Measurements from ENCODE around the gene TXNDC11. TPM values are rescaled to one million over a fixed set of nuclear protein-coding genes. Genes with fewer than 3 reads are reported as not detected.
"Not testable (repeated sequence)": the region's sequence is repeated elsewhere in the genome, so short reads cannot be mapped to it uniquely, and the experiment has no call there.

The TXNDC11 gene, protein sequence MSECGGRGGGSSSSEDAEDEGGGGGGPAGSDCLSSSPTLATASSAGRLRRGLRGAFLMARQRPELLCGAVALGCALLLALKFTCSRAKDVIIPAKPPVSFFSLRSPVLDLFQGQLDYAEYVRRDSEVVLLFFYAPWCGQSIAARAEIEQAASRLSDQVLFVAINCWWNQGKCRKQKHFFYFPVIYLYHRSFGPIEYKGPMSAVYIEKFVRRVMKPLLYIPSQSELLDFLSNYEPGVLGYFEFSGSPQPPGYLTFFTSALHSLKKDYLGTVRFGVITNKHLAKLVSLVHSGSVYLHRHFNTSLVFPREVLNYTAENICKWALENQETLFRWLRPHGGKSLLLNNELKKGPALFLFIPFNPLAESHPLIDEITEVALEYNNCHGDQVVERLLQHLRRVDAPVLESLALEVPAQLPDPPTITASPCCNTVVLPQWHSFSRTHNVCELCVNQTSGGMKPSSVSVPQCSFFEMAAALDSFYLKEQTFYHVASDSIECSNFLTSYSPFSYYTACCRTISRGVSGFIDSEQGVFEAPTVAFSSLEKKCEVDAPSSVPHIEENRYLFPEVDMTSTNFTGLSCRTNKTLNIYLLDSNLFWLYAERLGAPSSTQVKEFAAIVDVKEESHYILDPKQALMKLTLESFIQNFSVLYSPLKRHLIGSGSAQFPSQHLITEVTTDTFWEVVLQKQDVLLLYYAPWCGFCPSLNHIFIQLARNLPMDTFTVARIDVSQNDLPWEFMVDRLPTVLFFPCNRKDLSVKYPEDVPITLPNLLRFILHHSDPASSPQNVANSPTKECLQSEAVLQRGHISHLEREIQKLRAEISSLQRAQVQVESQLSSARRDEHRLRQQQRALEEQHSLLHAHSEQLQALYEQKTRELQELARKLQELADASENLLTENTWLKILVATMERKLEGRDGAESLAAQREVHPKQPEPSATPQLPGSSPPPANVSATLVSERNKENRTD
- total RNA-seq = 38.3 and 47.9 TPM in 2 replicates

DNA sequence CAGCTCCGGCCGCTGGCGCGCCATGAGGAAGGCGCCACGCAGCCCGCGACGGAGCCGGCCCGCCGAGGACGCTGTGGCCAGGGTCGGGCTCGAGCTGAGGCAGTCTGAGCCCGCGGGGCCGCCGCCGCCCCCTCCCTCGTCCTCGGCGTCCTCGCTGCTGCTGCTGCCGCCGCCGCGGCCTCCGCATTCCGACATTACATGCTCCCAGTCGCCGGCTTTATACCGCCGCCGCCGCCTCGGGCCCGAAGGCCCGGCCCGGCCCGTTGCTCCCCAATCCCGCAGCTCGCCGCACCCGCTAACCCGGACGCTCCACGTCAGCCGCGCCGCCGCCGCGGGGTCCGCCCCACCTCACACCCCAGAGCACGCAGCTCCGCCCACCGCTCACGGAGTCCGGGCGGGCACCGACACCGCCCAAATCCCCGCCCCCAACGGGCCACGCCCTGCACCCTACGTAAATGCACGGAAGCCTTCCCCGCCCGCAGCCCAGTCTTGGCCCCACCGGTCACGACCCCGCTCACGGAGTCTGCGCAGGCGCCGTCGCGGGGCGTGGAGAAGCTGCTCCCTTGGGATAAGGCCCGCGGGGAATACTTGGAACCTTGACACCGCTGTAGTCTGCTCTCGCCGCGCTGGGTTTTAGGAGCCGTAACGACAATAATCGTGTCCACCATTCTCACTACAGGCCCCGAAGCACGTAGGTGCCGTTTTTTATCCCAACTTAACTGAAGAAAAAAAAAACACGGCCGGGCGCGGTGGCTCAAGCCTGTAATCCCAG lies at the start of gene TXNDC11:
TXNDC11 (minus strand) TSS at position 322 of the 772 bp plus-strand sequence; CDS start at position 195, 127 bp downstream.
- DNase-seq (ENCODE audit: low read depth) = peak; percentile 90

DNA sequence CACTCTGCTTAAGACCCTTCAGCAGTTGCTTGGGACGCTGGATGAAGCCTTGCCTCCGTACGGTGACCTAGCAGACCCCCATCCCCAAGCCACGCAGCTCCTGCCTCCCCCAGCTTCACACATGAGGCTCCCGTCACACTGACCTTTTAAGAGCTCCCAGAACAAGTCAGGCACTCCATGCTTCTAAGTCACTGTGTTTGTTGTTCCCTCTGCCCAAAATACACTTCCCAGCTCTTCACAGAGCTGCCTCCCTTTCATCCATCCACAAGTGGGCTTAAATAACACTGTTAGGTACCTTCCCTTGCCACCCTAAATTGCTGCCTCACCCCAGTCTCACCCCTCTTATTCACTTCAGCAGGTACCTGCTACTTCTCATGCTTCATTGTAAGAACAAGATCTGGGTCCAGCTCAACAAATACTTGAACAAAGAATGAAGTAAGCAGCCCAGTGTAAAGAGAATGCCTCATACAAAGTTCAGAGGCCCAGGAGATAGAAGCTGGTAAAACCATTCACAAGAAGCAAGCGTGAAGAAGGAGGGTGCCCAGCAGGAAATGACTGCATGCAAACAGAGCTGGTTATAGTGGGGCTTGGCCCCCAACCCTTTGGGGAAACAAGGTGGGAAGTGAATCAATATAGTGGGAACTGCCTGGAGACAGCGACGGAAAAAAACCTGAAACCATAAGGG lies 48.6 kb upstream of the TXNDC11 start:
- no peak for DNase-seq (ENCODE audit: low read depth)

DNA sequence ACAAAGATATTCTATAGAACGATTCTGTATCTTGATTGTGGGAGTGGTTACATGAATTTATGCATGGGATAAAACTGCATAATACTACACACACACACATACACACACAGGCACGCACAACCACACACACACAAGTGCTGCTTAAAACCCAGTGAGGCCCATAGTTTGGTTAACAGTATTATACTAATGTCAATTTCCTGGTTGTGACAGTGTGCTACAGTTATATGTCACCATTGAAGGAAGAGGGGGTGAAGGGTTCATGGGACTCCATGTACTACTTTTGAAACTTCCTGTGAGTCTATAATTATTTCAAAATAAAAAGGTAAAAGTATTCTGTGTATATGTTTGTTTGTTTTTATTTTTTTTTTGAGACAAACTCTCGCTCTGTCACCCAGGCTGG lies 46.3 kb upstream of the TXNDC11 start:
- DNase-seq (ENCODE audit: low read depth) = no peak

DNA sequence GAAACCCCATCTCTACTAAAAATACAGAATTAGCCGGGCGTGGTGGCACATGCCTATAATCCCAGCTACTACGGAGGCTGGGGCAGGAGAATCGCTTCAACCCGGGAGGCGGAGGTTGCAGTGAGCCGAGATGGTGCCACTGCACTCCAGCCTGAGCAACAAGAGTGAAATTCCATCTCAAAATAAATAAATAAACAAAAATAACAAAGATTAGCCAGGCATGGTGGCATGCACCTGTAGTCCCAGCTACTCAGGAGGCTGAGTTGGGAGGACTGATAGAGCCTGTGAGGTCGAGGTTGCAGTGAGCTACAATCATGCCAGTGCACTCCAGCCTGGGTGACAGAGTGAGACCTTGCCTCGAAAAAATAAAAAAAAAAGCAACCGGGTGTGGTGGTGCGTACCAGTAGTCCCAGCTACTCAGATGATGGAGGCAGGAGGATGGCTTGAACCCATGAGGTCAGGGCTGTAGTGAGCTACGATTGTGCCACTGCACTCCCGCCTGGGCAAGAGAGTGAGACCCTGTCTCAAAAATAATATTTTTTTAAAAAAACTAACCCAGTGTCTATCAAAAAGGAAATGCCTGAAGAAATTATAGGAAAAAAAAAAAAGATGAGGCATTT lies 42.4 kb upstream of the TXNDC11 start:
- DNase-seq (ENCODE audit: low read depth) = not testable (repeated sequence)

DNA sequence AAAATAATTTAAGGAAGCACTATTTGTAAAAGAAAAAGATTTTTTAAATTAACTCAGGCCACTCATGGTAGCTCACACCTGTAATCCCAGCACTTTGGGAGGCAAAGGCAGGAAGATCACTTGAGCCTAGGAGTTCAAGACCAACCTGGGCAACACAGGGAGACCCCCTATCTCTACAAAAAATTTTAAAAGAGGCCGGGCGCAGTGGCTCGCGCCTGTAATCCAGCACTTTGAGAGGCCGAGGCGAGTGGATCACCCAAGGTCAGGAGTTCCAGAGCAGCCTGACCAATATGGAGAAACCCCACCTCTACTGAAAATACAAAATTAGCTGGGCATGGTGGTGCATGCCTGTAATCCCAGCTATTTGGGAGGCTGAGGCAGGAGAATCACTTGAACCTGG lies 41.7 kb upstream of the TXNDC11 start:
- DNase-seq (ENCODE audit: low read depth) = not testable (repeated sequence)

DNA sequence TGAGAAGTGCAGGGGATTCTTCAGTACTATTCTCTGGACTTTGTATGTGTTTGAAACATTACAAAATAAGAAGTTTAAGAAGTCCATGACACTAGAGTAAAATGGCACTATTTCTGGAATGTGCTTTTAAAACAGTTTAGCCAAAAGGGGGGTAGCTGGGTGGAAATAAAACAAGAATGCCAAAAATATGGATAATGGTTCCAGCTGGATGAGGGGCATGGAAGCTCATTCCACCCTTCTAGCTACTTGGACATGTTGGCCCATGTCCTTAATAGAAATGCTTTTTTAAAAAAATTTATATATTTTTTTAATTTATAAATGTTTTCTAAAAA lies 41.3 kb upstream of the TXNDC11 start:
- no peak for DNase-seq (ENCODE audit: low read depth)

DNA sequence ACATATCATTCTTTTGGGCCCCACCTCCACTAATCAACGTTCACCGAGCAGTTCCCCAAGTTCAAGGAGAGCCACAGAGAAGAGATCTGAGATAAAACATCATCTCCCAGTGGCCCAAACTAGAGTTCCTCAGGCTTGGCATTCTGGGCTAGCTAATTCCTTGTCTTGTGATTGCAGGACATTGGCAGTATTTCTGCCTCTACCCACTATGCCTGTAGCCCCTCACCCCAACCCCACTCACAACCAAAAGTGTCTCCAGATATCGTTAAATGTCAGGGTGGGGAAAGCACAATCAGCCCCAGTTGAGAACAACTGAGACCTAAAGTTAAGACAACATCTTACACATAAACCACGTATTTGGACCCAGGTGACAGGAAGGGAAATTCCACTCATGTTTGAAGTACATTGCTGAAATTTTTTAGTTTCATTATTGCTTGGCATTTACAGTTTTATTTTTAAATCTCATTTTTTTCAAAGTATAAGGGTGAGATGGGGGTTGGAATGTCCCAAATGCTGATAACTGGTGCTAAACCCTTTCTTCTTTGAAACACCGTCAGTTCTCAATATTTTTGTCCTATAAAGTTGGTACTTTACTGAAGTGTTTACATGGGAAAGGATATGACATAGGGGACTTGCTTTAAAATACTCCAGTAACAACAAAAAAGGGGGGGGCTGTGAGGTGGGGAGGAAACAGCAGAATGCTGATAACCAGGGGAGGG lies 40.8 kb upstream of the TXNDC11 start:
- peak; percentile 86 for DNase-seq (ENCODE audit: low read depth)

DNA sequence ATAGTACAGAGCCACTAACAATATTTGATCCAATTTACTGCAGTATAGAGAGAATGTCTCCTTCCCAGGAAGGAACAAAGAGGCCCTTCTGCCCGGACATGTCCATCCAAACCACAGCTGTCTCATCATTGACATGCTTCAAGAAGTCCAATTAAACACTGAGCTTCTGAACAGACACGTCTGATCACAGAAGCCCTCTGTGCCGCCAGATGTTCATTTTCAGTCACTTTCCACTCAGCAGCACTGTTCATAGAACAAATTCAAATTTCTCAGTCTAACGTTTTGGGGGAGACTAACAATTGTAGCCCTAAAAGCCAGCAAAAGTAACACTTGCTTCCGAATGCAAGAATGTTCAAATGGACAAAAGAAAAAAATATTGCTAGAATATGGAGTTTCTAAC lies 39.1 kb upstream of the TXNDC11 start:
- DNase-seq (ENCODE audit: low read depth) = peak; percentile 63

DNA sequence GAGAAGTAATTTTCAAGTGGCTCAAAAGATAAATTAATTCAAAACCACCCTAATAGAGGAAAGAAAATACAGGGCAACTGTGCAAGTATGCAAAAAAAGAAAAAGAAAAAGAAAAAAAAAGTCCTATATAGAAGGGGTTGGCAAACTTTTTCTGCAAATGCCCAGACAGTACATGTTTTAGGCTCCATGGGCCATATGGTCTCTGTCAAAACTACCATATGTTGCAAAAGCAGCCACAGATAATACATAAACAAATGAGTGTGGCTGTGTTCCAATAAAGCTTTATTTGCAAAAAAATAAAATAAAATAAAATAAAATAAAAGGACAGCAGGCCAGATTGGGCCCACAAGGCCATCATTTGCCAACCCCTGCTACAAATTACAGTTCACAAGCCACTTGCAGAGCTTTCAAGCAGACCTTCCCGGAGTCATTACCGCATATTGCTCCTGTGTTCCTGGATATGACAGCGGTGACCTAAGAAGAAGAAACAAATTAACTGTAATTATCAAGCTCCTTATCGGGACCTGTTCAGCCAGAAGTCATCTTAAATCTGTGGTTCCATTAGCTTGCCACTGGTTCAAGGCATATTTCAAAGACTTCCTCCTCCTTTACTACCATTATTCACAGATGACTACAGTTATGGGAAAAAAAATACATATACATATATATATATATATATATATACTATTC lies 38.5 kb upstream of the TXNDC11 start:
- DNase-seq (ENCODE audit: low read depth) = no peak

DNA sequence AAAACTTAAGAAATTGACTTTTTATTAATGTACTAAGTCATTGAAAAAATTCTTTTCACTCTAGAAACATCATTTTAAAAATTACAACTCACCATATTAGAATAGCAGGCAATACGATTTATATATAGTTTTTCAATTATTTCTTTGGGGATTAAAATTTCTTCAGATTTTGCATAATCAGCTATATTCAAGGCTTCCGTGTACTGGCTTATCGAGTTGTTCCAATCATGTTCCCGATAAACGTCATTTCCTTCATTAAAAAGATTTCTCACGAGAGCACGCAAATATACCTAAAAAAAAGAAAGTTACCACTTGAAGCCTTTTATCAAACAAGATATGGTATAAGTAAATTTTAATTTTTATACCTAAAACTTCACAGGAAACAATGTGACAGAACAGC lies 36.4 kb upstream of the TXNDC11 start:
- DNase-seq (ENCODE audit: low read depth) = no peak

DNA sequence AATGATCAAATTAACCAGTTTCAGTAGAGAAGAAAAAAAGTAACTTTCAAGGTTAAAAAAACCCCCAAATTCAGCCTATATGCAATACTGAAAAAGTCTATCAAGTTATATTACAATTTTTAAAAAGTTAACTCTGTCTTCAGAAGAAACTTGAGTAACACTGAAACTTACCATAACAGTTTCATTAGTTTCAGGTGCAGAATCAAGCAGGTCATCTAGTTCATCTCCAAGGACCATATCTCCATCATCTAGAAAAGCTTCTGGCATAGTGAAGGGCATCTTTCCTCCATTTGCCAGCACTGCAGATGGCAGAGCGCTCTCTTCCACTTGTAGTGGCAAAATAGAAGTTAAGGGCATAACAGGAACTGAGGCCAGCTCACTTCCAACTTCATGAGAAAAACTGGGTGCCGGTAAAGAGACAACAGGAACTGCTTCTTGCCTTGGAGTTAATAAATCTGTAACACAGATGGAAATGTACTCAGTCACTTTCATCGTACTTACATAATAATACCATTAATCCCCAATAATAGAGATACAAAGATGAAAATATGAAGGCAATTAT lies 31.5 kb upstream of the TXNDC11 start:
- DNase-seq (ENCODE audit: low read depth) = no peak

DNA sequence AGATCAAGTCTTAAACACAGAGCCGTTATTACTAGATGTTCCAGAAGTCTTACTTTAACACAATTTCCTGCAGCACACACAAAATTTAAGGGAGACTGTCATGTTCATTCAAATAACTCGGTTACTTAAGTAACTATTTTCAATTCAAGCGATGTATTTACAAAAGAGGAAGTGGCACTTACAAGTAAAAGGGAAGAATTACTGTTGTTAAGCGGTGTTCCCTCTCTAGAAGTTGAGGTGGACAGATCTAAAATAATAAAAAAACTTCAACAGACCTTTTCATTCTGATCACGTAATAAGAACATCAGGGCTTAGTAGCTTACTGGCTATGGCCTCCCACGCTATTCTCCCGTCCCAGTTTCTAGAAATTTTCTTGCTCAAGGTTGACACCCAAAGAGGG lies 26.2 kb upstream of the TXNDC11 start:
- no peak for DNase-seq (ENCODE audit: low read depth)

DNA sequence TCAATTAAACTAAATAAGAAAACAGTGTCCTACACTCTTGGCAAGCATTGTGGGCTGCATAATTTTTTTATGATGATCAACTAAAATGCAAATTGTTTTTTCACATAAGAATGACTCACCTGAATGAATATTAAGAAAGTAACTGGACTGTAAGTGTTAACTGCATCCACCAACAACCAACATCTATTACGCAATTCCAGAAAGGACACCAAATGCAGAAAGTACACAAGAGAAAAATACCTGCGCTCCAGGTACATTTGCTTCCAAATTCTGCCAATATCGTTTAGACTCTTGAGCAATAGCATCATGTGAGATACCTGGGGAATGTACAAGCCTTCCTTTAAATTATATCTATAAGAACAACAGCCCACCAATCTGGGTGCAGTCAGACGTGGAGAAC lies 19.8 kb upstream of the TXNDC11 start:
- peak; percentile 49 for DNase-seq (ENCODE audit: low read depth)

DNA sequence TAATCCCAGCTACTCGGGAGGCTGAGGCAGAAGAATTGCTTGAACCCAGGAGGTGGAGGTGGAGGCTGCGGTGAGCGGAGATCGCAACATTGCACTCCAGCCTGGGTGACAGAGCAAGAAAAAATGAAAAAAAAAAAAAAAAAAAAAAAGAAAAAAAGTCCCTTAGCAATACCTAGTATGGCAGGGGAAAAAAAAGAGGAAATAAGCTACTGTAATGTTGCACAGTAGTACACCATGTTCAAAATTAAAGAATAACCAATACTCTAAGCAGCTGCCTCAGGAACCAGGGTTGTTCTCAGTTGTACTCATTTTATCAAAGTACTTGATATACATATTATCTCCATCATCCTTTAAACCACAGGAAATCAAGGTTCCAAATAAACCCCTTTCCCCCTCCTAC lies 17.3 kb upstream of the TXNDC11 start:
- DNase-seq (ENCODE audit: low read depth) = no peak

DNA sequence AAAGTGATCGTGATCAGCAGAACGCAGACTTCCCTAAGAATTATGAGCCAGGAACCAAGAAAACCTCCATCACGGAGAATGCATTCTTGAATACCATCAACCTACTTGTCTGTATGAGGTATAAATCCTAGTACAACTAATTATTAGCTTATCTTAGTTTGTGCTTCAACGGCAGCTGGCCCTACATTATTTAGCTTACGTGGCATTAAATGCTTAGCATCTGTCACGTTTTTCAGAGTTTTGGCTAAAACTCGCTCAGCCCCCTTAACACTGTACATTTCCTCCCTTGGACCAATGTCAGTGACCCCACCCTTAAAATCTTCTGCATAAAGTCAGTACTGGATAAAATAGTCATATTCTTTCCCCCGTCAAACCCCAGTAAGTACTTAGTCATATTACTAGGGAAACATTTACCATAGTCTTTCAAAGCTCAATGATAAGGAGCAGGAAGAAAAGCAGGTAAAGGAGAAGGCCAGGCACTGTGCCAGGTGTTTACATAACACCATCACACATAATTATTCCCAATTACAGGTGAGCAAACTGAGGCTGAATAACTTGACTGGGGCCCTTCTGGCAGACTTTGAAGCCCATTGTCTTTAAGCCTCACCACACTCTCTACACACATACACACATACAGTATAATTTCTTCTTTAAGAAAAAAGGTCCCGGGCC lies 16.6 kb upstream of the TXNDC11 start:
- DNase-seq (ENCODE audit: low read depth) = peak; percentile 58

DNA sequence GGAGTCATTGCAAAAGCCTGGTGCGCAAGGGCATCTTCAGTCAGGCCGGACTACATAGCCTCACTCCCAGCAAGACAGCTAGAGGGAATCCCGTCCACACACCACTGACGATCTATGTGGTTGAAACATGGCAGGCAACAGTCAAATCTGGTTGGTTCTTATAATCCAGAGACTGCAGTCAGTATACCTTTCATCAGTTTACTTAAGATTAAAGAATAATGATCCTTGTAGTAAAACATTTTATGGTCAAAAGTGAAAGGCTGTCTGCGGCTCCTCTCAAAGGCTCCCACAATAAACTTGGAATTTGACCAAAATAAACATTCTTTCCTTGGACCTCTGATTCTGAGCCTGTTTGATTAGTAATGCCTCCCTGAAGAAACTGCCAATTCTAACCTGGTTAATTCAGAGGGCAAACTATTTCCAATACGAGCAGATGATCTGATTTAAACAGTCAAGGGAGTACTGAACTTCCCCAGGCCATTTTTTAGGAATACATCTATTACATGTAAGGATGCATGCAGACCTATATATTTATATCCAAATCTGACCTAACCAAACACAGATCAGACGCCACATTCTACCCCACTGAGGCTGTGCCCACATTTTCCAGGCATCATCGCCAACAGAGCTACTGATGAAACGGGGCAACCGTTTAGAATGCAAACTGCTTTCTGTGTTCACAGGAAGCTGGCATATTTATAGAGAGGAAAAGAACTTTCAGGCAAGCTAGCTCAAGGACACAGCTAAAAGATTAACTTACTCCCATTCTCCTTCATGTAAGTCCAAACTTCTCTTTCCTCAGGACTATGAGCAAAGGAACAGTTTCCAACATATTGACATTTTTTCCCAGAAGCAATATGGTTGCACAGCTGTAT lies 15.3 kb upstream of the TXNDC11 start:
- DNase-seq (ENCODE audit: low read depth) = peak; percentile 95

DNA sequence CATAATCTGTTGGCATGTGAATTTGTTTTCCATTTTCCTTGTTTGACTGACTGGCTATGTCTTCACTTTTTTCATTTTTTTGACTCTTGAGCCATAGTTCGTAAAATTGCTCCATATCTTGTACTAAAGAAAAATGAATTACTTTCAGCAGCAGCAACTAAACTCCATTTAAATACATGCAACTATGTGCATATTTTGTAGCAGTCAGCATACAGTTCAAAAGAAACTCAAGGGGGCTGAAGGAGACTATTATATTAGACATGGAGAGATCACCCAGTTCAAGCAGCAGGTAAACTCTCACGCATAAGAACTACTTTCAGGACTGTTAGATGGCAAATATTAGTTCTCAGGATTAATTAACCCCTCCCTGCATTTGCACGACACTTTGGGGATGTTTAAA lies 13.6 kb upstream of the TXNDC11 start:
- no peak for DNase-seq (ENCODE audit: low read depth)

Data from renal cortical epithelial cell (primary cell).